Mesenteric fat pad (tissue), 1 donor: ENCODE data around the gene FARP1. TPM values are rescaled to one million over a fixed set of nuclear protein-coding genes. Genes with fewer than 3 reads are reported as not detected.

Experiments
- DNase-seq: peaks from one replicate; pipeline ENCODE4 v3.0.0-alpha.2; 2020; ENCODE audit warnings: low spot score
- total RNA-seq: library from RNA; stranded (reverse); fragmentation: NEBNext Ultra II Directional; extraction: Animal tissue kit (Norgen Biotek cat#: 25700); gene quantifications from one replicate; pipeline ENCODE4 v1.2.1, GENCODE V29; 2021
- donor health status: DM: yes; HTN: yes; CAD: no.

The FARP1 gene
- total RNA-seq, 1 donor from 2014 or later: 42.5 TPM

DNA sequence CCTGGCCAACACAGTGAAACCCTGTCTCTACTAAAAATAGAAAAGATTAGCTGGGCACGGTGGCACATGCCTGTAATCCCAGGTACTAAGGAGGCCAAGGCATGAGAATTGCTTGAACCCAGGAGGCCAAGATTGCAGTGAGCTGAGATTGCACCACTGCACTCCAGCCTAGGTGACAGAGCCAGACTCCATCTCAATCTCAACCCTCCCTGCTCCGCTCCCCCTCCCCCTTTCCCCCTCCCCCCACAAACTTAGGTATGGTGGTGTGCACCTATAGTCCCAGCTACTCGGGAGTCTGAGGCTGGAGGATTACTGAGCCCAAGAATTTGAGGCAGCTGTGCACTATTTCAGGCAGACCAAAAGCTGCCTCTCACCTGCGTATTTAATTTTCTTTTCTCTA lies 55.8 kb downstream of the FARP1 start:
- no peak for DNase-seq

DNA sequence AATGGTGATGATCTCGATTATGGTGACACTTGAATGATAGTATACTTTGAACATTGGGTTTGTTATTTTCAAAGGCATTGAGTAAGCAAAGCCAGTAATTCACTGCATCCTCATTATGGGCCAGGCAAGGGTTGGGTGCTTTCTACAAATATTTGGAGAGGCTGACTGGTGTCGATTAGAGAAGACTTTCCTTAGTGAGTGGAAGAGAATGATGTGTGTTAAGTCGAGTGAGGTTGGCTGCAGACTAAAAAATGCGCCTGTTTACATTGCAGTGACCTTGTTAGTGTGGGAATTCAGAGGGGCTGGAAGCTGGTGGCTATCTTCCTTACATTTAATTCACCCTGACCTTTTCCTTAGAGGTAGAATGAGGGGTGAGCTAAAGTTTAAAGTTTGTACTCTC lies 56.6 kb downstream of the FARP1 start:
- no peak for DNase-seq

DNA sequence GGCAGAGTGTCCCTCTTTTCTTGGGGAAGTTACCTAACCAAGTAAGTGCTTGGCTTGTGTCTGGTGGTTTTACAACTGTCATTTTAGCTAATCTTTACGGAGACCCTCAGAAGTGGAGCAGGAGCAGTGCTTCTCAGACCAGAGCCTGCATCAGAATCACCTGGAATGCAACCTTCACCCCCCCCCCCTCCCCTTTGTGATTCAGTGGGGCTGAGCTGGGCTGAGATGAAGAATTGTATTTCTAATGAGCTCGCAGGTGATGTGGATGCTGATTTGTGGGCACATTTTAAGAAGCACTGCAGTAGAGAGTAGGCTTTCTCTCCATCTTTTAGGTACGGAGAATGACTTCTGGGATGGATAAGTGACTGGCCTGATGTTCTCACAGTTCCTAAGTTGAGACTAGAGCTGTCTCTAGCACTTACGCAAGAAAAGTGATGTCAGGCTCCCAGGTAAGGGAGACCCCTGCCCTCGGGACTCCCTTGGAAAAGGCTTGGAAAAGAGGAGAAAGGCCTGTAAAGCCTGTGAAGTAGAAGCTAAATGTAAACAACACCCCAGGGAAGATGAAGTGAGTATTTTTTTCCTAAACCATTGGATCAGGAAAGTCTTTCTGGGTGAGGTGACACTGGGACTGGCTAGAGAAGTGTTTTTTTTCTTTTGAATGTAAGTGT lies 57.5 kb downstream of the FARP1 start:
- DNase-seq: no peak

DNA sequence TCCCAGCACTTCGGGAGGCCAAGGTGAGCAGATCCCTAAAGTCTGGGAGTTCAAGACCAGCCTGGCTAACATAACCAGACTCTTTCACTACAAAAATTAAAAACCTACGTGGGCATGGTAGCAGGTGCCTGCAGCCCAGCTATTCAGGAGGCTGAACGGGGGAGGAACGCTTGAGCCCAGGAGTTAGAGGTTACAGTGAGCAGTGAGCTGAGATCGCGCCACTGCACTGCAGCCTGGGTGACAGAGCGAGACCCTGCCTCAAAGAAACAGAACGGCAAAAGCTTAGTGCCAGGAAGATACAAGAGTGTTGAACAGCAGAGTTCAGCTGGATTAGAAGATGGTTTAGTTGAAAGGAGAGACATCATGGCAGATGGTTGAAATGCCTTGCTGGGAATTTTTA lies 58.3 kb downstream of the FARP1 start:
- no peak for DNase-seq

DNA sequence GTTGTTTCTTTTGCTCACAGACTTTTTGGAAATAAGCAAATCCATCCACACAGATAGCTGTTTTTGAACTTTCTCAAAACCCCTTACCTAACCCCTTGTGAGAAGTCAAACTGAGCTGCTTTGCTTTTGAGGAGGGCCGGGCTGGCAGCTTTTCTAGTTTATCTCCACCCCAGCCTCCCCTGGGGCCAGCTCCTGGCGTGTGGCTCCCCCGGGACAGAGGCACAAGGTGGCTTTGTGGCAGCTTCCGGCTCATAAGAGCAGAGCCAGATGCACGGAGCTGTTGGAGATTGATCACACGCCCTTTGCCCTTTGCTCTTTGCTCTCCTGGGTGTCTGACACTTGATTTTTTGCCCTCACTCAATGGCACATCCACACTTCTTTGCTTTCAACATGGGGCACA lies 59.1 kb downstream of the FARP1 start:
- no peak for DNase-seq

DNA sequence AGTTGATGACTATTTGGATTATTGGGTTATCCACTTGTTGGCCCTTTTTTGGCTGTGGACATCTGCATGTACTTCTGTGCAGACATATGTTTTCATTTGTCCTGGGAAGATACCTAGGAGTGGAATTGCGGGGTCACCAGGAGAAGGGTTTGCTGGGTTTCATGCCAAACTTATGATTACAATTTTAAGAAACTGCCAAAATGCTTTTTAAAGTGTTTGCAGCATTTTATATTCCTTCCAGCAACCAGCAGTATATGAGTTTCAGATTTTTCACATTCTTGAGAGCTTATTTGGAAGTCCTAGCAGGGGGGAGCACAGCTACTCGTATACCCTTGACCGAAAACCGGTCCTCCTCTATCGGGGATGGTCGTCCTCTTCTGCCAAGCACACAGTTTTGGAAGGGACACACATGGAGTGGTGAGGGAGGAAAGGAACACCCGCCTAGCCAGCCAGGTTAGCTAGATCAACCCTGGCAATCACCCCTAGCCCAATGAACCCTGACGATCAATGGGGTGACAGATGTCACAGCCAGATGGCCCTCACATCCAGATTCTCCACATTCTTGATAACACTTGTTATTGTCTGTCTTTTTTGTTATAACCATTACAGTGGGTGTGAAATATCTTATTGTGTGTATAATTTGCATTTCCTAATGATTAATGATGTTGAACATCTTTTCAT lies 60.9 kb downstream of the FARP1 start:
- DNase-seq: no peak

DNA sequence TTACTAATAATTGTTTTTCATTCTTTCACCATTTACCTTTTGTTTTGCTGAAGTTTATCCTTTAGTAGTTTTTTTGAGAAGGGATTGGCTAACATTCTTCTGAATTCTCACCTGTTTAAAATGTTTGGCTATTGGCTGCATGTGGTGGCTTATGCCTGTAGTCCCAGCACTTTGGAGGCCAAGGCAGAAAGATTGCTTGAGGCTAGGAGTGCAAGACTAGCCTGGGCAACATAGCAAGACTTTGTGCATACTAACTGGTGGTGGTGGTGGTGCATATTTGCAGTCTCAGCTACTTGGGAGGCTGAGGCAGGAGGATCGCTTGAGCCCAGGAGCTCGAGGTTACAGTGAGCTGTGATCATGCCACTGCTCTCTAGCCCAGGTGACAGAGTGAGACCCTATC lies 61.7 kb downstream of the FARP1 start:
- DNase-seq: no peak

DNA sequence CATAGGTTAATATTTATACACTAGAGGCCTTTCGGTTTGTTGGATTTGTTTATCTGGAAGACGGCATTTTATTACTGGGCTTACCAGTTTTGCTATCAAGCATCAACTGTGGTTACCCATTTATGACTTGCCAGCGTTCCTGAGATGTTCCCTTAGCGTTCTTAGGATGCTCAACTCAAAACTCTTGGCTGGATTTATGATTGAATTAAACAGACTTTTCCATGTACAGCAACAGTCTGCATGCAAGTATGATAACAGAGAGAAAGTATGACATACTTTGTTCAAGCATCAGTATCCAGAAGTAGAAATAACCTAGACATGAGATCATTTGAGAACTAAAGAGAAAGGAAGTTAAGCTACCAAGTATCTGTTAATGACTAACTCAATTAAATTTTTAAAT lies 64.1 kb downstream of the FARP1 start:
- no peak for DNase-seq

DNA sequence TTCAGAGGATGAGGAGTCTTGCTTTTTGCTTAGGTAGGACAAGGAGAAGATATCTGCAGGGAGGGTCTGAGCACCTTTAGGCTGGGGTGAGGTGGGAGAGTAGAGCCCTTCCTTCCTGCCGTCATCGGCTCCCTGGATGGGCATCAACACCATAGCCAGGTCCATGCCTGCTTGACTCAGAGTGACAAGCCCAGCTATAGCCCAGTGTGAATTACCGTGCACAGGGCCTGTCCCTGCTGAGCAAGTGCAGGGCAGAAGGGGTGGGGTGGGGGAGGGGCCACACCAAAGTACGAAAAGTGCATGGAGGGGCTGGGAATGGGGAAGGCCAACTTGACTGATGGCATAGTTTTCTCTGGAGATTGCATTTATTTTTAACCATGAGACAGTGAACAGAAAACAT lies 64.5 kb downstream of the FARP1 start:
- DNase-seq: no peak

DNA sequence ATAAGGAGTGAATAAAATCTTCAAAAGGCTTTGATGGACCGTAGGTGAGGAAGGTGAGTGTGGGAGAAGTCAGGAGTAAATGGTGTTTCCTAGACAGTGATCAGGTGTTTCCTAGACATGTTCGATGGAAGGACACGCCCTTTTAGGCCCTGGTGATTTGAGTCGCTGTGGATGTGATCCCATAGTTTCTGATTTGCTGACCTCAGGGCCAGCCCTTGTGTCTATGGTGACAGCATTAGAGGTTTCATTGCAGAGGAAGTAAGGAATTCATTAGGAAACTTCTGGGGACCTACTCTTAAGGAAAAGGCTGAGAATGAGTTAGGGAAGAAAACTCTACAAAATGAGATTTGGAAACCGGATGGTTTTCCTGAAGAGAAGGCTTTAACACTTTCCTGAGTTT lies 65.7 kb downstream of the FARP1 start:
- no peak for DNase-seq

DNA sequence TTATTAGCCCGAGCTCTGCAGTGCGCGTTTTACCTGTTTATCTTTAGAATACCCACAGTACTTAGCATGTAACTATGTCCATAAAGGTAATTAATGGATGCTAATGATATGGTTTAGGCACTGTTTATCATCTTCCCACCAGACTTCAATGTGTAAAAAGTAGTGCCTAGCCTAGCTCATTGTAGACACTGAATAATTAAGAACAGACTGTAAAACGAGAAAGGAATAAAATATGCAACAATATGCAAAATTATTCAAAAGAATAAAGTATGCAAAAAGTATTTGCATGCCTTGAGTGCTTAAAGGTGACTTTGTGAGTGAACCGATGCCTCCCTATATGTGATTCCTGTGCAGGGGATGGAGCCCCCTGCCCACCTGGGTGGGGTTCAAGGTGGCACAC lies 69.9 kb downstream of the FARP1 start:
- DNase-seq: no peak

DNA sequence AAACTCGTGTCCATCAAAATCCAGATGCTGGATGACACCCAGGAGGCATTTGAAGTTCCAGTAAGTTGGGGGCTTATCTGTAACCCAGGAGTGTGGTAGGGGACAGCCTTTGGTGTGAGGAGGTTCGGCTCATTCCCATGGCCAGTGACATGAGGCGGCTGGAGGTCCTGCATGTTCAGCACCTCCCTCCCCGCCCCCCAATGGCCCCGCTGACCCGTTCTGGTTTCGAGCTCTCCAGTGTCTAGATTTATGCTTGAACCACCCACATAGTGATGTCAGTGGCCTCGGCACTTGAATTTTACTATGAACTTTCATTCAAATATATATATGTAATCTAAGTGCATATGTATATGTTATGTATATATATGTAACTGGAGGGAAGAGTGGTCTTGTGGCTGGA lies 70.5 kb downstream of the FARP1 start:
- no peak for DNase-seq

DNA sequence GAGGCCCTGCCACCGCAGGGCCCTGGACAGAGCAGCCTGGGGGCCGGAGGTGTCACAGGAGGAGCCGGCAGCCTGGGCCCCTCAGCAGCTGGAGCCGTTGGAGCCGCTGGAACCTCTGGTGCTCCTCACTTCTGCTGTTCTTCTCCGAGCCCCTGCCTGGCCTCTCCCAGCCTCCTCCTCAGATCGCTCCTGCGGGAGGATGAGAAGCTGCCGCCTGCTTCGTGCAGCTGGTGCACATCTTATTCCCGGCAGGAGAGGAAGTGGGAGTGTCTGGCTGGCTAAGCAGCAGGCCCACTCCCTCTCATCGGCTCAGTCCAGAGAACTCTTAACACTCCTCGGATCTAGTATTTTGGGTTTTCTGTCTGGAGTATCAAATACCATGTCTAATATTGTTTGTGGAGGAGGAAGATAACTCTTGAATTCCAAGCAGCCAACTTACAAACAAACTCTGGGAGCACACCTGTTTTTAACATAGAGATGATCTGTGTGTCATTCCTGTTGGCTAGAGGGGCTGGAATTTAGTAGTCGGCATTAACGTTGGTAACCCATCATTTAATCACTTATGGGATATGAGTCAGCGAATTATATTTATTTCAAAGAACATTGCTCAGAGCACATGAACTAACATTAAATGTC lies 71.2 kb downstream of the FARP1 start:
- DNase-seq: no peak

DNA sequence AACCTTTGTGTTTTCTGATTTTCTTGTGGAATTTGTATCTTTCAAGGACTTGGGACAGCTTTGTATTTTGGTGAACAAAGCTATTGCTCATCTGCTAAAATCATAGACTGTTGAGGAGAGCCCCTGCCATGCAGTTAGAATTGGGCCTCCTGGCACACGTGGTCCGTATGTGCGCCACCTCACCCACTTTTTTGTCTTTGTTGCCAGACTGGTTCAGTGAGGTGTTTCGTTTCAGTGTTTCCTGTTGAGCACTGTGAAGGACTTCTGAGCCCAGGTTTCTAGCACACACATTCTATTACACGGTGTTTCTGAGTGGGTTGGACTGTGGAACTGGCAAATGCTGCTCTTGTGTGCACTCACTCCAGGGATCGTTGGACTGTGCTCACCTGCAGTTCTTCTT lies 71.8 kb downstream of the FARP1 start:
- DNase-seq: no peak

DNA sequence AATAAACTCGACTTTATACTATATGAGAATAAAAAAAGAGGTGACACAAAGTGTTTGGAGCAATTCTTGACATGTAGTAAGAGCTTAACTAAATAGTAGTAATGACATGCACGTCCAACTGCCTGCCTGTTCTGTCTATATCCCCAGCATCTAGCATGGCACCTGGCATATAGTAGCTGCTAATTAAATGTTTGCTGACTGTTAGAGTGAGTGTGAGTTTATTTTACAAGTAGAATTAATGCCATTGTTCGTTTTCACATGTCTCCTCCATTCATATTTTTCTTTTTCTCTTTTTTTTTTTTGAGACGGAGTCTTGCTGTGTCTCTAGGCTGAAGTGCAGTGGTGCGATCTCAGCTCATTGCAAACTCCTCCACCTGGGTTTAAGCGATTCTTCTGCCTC lies 72.6 kb downstream of the FARP1 start:
- DNase-seq: no peak

DNA sequence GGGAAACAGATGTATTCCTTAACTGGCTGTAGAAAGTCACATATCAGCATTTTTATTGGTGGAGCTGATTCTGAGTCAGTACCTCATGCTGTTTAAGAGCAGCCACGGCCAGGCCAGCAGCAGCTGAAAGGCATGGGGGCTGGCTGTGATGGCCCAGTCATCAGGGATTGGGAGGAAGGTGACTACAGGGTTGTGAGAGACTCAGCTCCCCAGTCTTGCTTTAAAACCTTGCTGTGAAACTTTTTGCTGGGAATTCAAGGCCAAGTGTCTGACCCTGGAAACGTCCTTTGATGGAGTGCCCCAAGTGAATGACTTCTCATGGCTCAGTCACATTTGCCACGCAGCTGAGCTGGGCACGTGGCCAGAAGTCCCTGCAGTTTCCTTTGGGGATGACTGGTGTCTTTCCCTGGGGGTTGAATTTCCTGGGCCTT lies 73.3 kb downstream of the FARP1 start:
- no peak for DNase-seq

DNA sequence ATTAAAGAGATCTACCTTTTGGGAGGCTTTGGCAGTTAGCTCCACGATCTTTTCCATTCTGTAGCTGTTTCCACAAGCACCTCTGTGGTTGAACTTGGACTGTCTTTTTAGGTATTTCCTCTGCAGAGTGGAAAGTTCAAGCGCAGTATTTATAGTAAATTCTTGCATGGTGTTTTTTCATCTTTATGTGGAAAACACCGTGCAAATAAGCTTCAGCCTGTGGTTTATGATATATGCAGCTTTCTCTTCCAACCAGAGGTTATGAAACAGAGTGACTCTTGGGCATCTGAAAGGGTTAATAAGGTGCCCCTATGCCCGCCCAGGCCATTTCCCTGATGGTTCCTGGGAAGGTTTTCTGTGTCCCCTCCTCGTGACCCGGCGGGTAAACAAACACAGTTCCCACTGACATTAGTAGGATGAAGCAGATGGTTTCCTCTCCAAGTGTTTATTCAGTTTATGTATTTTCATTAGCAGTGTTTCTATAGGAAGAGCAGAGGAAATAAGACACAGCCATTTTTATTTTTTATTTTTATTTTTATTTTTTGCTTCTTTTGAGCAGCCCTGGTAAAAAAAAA lies 73.9 kb downstream of the FARP1 start:
- no peak for DNase-seq

DNA sequence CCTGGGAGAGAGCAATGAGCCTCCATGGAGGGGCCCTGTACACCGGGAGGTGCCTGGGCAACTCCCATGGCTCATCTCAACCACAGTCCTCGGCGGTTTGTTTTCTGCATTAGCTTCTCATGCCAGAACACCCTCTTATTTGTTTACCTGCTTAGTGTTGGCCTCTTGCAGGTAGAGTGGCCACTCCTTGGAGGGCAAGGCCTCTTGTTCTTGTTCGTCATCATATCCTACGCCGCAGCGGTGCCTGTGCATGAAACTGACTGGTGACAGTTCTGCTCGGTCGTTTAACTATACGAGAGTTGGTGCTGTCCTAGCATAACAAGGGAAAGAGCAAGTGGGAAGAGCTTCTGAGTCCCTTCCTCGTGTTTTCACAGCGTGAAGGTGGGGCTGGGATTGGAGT lies 74.7 kb downstream of the FARP1 start:
- DNase-seq: no peak

DNA sequence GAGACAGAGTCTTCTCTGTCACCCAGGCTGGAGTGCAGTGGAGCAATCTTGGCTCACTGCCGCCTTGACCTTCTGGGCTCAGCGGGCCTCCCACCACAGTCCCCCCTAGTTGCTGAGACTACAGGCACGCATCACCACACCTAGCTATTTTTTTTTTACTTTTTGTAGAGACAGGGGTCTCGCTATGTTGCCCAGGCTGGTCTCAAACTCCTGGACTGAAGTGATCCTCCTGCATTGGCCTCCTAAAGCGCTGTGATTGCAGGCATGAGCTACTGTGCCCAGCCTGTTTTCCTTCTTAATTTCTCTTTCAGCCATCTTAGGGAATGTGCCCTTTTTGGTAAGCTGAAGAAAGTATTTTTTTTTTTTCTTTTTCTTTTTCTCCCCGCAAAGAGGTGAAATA lies 76.8 kb downstream of the FARP1 start:
- DNase-seq: no peak

DNA sequence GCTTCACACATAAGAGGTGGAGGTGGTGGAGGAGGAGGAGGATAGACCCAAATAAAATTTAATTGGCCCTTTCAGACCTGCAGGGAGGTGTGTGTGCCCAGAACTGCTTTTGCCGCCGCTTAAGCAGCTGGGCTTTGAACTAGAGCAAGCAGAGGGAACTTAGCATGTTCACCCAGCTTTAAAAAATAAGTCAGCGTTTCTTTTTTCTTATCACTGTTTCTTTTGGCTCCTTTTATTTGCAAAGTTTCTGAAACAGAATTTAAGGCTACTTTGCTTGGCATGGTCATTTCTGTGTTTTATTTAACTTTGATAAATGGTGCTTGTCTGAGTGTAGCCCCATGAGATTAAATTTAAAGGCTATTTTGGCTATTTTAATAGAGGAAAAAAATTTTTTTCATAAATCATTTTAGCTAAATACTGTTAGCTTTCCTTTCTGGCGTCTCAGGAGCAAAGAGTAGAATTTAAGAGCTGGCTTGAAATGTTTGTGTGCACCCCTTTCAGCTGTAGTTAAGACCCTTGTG lies 77.4 kb downstream of the FARP1 start:
- no peak for DNase-seq

DNA sequence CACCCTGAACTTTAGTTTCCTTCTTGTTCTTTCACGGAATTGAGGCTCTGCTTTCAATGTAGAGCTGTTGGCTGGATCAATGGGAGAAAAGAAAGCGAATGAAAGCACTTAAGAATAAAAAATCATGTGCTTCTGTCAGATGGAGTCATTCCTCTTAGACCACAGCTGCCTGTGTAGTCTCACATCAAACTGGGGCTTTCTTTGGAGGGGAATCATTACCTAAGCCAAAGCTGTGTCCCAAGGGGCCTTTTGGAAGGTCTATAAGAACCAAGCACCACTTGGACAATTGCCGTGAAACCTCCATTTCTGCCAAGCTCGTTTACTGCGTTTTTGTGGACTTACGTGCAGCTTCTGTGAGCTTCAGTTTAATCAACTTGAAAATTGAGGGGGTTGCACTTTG lies 78.3 kb downstream of the FARP1 start:
- no peak for DNase-seq

DNA sequence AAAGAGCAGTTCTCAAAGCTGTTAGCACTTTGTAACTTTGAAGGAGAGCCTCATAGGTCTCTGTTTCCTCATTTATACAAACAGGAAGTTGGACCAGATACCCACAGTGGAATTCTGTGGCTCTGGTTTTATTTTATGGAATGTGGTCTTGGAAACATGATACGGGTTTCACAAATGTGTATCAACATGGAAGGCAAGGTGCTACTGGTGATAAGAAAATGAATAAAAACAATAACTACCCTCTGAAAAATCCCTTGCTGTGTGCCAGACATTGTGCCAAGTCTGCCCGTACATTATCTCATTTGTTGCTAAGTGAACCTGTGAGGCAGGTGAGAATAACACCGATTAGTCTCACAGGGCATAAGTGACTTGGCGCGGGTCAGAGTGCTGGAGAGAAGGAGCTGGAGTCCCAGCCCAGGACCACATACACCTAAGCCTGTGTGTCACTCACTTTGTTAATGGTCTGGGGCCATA lies 79.2 kb downstream of the FARP1 start:
- no peak for DNase-seq
